Dermis blood vessel endothelial cell (primary cell): Measurements from ENCODE around the gene RAD51C. TPM values are rescaled to one million over a fixed set of nuclear protein-coding genes. Genes with fewer than 3 reads are reported as not detected.
"Not testable (repeated sequence)": the region's sequence is repeated elsewhere in the genome, so short reads cannot be mapped to it uniquely, and the experiment has no call there.

Experiments used
- DNase-seq: peaks from one replicate; pipeline ENCODE4 v3.0.0; 2010
- total RNA-seq: library from RNA; depleted of rRNA; stranded (reverse); fragments of >200 nt; gene quantifications from 2 replicates; pipeline ENCODE4 v1.2.3, GENCODE V29; 2014

RAD51C gene
- total RNA-seq, 1 donor from 2014 or later, result 22.8 TPM

- not testable (repeated sequence) for DNase-seq
Observed at GRCh38 chr17:58684462-58684861, 7.9 kb upstream of the RAD51C start.

- no peak for DNase-seq
Observed at GRCh38 chr17:58686980-58687379, 5.4 kb upstream of the RAD51C start.

GRCh38 chr17:58688521-58688920 lies 3.9 kb upstream of the RAD51C start:
- DNase-seq, result no peak

- DNase-seq, result not testable (repeated sequence)
Observed at GRCh38 chr17:58690033-58690432, 2.4 kb upstream of the RAD51C start.

GRCh38 chr17:58691701-58692238 lies 632 bp upstream of the RAD51C start, which contains the start of gene TEX14:
TSS of gene TEX14 (minus strand) at chr17:58692045. CDS start at chr17:58652001, 40,044 bp downstream.
- DNase-seq, result no peak

GRCh38 chr17:58693208-58693607 lies 806 bp downstream of the RAD51C start:
- DNase-seq, result no peak

GRCh38 chr17:58693751-58694150 lies 1.3 kb downstream of the RAD51C start:
- DNase-seq, result peak; percentile 18

- no peak for DNase-seq
Observed at GRCh38 chr17:58694302-58694701, 1.9 kb downstream of the RAD51C start.

GRCh38 chr17:58694826-58695225 lies 2.4 kb downstream of the RAD51C start:
- no peak for DNase-seq

- no peak for DNase-seq
Observed at GRCh38 chr17:58699771-58700170, 7.4 kb downstream of the RAD51C start.

- no peak for DNase-seq
Observed at GRCh38 chr17:58702045-58702476, 9.7 kb downstream of the RAD51C start.

GRCh38 chr17:58702708-58703107 lies 10.3 kb downstream of the RAD51C start:
- peak; percentile 29 for DNase-seq

GRCh38 chr17:58703137-58703915 lies 10.9 kb downstream of the RAD51C start:
- peak; percentile 84 for DNase-seq

- no peak for DNase-seq
Observed at GRCh38 chr17:58703916-58704286, 11.5 kb downstream of the RAD51C start.

- DNase-seq, result no peak
Observed at GRCh38 chr17:58706351-58707140, 14.1 kb downstream of the RAD51C start.

- DNase-seq, result peak; percentile 82
Observed at GRCh38 chr17:58710948-58711552, 18.6 kb downstream of the RAD51C start.

- DNase-seq, result no peak
Observed at GRCh38 chr17:58722274-58722673, 29.9 kb downstream of the RAD51C start.

- DNase-seq, result no peak
Observed at GRCh38 chr17:58722696-58723095, 30.3 kb downstream of the RAD51C start.

GRCh38 chr17:58728798-58729197 lies 36.4 kb downstream of the RAD51C start:
- DNase-seq, result no peak

- DNase-seq, result no peak
Observed at GRCh38 chr17:58730937-58731336, 38.5 kb downstream of the RAD51C start.

- DNase-seq, result no peak
Observed at GRCh38 chr17:58734040-58734439, 41.6 kb downstream of the RAD51C start.

- no peak for DNase-seq
Observed at GRCh38 chr17:58734811-58735210, 42.4 kb downstream of the RAD51C start.

GRCh38 chr17:58741121-58741625 lies 48.8 kb downstream of the RAD51C start:
- no peak for DNase-seq
